Measurements from ENCODE around the gene SEPTIN5.

GRCh38 chr22:19748139-19748538 lies 33.8 kb downstream of the SEPTIN5 start:
- TF ChIP-seq EZH2phosphoT487 (IDR thresholded peaks at IDR 0.05): no peak
- no peak for TF ChIP-seq CTCF (IDR thresholded peaks at IDR 0.05)
